Subcutaneous adipose tissue (tissue), 4 donors: ENCODE results near the gene GMPR2. TPM values are rescaled to one million over a fixed set of nuclear protein-coding genes. Genes with fewer than 3 reads are reported as not detected.

ENCODE experiments used
- CTCF ChIP-seq: fragments of 450-650 bp; IDR thresholded peaks from one replicate; pipeline ENCODE4 v1.5.1; 2016; ENCODE audit warnings: low read depth, mild to moderate bottlenecking, control low read depth, antibody characterized with exemption, moderate library complexity
- total RNA-seq, 4 donors: library from RNA; depleted of rRNA; stranded (reverse); fragments of >200 nt; gene quantifications; one replicate each; pipeline ENCODE4 v1.1.0, GENCODE V29; 2016

GMPR2 gene
- 10 to 100 TPM; 31.3 to 75.5 (median 54.3) TPM for total RNA-seq

DNA sequence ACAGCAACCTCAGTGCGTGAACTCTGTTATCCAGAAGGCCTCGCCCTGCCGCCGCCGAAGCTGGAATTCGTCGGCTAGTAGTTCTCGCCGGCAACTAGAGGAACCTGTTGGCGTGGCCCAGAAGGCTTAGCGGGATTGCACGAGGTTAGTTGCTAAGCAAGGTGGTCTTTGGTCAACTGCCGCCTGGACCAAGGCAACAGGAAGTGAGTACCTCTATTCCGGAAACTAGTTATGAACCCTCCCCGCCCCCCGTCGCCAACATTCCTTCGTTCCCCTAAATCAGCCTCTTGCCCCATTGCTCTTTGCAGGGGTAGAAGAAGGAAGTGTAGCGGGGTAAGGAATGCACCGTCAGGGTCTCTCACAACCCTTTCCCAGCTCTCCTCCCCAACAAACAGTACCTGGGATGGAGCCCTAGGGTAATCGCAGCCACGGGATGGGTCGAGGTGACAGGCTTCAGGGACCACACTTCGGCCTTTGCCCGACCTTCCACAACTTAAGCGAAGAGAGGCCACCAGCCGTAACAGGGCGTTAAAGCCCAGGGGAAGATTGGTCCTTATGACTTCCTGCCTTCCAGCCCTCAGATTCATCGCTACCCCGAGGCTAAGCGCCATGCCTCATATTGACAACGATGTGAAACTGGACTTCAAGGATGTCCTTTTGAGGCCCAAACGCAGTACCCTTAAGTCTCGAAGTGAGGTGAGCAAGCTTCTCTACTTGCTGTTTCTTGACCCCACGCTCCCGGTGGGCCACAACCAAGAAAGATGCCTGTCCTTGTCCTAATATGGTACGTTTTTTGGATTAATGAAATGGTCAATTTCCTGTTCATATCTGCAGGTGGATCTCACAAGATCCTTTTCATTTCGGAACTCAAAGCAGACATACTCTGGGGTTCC, at the start of gene GMPR2:
TSS of gene GMPR2 (plus strand) at position 285 of the 893 bp plus-strand sequence. CDS start at position 610, 325 bp downstream.
- no peak for TF ChIP-seq CTCF

DNA sequence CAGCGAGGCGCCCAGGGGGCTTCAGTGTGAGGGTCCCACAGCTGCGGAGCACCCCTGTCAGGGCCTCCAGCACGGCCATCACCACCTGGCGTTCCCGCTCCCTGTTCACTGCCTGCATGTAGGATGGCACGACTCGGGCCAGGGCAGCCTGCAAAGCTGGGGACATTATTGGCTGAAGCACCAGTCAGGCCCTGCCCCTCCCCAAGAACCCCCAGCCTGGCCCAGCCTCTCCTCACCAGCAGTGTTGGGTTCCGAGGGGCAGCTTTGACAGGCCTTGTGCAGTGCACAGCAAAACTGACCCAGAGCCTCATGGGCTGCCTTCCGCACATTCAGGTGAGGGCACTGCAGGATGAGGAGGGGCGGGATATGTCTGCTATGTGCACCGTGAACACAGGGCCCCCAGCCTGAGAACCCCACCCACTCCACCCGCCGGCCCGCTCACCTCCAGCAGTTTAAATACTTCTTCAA, 49.7 kb upstream of the GMPR2 start:
- no peak for TF ChIP-seq CTCF

DNA sequence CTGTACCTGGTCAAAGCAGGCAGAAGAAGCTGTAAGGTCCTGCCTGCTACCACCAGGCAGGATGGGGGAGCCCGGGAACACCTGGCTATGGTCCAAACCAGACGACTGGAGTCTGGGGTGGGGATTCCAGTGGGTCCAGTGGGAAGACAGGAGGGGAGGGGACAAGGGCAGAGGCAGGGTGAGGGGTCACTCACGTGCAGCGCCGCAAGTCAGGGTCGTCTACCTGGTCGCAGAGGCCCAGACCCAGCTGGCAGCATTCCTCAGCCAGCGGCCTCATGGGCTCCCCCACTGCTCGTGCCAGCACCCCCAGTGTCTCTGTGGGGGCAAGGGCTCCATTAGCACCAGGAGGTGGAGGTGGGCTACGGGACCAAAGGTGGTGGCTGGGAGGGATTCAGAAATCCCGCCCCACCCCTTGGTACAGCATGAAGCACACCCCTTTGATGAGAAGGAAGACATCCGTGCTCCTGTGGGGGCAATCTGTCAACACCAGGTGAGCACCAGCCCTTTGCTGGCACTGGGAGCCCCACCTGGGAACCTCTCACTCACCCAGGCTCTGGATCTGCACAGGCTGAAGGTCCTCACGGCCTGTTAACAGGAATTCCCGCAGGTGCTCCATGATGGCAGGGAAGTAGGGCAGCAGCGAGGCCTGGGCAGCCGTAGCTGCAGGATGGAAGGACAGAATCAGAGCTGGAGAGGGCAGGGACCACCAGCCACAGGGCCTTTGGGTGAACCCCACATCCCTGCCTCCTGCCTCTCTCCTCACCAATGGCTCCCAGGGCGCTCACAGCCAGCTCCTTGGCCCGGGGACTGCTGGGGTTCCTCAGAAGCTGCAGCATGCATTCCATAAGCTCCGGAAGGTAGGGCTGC, 48.4 kb upstream of the GMPR2 start:
- no peak for TF ChIP-seq CTCF

DNA sequence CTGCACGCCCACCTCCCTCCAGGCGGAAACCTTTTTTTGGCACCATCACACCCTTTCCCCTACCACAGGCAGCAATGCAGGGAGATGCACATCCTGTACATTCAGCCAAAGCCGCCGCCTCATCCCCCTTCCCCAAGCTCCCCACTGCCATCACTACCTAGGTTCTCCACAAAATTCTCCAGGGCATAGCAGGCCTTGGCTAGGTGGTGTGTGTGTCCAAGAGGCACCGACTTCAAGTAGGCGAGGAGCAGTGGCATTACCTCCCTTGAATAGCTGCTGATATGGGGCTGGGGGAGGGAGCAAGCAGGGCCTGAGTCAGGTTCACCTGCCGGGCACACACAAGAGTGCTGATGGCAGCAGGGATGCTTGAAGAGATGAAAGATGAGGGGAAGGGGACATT, 47.7 kb upstream of the GMPR2 start:
- TF ChIP-seq CTCF = no peak

DNA sequence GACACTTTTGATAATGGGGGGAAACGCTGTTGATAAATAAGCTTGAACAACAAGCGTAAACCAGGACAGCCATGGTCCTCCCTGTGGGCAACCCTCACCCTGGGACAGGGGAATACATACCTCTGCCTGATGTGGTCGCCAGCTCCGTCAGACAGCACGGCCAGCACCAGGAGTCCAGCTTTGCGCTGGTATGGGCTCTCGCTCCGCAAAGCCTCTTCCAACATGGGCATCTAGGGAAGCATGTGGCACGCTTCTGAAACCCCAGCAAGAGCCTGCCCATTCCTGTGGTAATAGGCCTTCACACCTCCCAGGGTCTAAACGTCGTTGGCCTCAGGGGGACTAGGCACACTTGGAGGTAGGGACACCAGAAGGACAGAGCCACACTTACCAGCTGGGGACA, 47.0 kb upstream of the GMPR2 start:
- no peak for TF ChIP-seq CTCF

GRCh38 chr14:24186831-24187538, 45.7 kb upstream of the GMPR2 start:
- no peak for TF ChIP-seq CTCF

GRCh38 chr14:24187539-24187915, 45.2 kb upstream of the GMPR2 start:
- TF ChIP-seq CTCF = no peak
